Breast epithelium (tissue), 3 donors: ENCODE data around the gene PLD3.

Experiments used
- CTCF ChIP-seq, 3 donors: fragments of 450-650 bp; IDR thresholded peaks; one replicate each; pipeline ENCODE4 v1.5.1; 2016 to 2017; ENCODE audit warnings: antibody characterized with exemption in 3 of 3, mild to moderate bottlenecking in 3 of 3, moderate library complexity in 3 of 3
- POLR2AphosphoS5 ChIP-seq, 3 donors: sonication (generic); formaldehyde crosslinking; IDR thresholded peaks; one replicate each; pipeline ENCODE4 v1.6.1; 2017; ENCODE audit warnings: antibody characterized with exemption in 3 of 3

DNA sequence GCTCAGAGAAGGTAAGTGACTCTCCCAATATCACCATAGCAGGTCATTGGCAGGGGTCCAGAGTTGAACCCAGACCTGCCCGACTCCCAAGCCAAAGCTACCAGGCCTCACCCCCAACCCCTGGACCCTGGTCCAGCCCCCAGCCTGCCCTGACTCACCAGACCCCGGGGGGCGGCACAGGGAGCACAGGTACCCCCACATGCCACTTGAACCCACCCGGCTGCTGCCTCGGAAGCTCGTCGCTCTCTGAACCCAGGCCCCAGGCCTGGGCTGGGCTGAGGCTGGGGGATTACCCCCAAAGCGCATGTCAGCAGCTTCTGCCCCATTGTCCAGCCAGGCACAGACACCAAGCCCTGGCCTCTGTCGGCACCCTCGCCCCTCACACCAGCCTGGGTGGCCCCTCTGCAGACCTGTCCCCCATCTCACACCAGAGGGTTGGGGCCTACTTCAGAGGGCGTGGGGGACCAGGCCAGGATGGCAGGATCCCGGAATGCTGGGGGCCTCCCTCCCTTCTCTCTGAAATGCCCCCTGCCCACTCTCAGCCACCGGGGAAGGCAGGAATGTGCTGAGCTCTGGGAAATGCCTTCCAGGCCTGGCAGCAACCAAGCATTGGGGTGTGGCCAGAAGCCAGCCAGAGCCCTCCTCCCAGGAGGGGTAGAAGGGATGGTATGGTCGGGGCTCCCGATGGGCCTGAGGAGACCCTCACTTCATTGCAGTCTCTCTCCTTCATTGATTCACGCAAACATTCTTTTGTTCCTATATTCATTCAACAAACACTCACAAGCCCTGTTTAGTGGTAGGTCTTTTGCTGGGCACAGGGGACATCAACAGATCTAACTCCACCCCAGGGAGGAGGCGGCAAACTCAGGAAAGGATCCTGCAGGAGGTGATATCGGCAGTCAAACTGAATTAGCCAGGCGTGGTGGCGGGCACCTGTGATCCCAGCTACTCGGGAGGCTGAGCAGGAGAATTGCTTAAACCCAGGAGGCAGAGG is 66.3 kb downstream of the PLD3 start:
- TF ChIP-seq CTCF (IDR thresholded peaks at IDR 0.05): no peak
- no peak for TF ChIP-seq POLR2AphosphoS5 (IDR thresholded peaks at IDR 0.05)
